Thyroid gland (tissue), 4 donors: ENCODE data around the gene HLA-DQB1. TPM values are rescaled to one million over a fixed set of nuclear protein-coding genes. Genes with fewer than 3 reads are reported as not detected.
"Not testable (repeated sequence)": the region's sequence is repeated elsewhere in the genome, so short reads cannot be mapped to it uniquely, and the experiment has no call there.

Source experiments
- DNase-seq, 2 donors: peaks; one replicate each; pipeline ENCODE4 v3.0.0-alpha.2; 2019
- H3K27ac ChIP-seq, 3 donors: fragments of 200-600 bp; sonication (generic); 1 replicate in 2 of 3; 2 replicates in 1 of 3; pipeline ENCODE4 v1.5.1; 2016 to 2019; ENCODE audit warnings: mild to moderate bottlenecking in 1 of 3, moderate library complexity in 1 of 3
- H3K27me3 ChIP-seq: fragments of 200-600 bp; sonication (generic); one replicate; pipeline ENCODE4 v1.5.1; 2019
- H3K36me3 ChIP-seq, 2 donors: fragments of 200-600 bp; sonication (generic); one replicate each; pipeline ENCODE4 v1.5.1; 2016 to 2019
- H3K4me1 ChIP-seq, 2 donors: fragments of 200-600 bp; sonication (generic); one replicate each; pipeline ENCODE4 v1.5.1; 2017 to 2019
- H3K4me3 ChIP-seq, 3 donors: fragments of 200-600 bp; sonication (generic); replicated peaks in 1 of 3; 1 replicate in 2 of 3; 2 replicates in 1 of 3; pipeline ENCODE4 v1.5.1; 2016; ENCODE audit warnings: mild to moderate bottlenecking in 1 of 3
- H3K9me3 ChIP-seq: fragments of 200-600 bp; sonication (generic); one replicate; pipeline ENCODE4 v1.5.1; 2017
- CTCF ChIP-seq, 6 experiments: fragments of 200-600 bp in 3 of 6; fragments of 450-650 bp in 3 of 6; sonication (generic) in 3 of 6; IDR thresholded peaks; one replicate each; pipeline ENCODE4 v1.5.1; 2016 to 2019; ENCODE audit warnings: antibody characterized with exemption in 6 of 6, mild to moderate bottlenecking in 2 of 6, inconsistent platforms in 1 of 6, moderate library complexity in 1 of 6
- POLR2A ChIP-seq, 2 donors: fragments of 450-650 bp; IDR thresholded peaks; one replicate each; pipeline ENCODE4 v1.6.1; 2017; ENCODE audit warnings: antibody characterized with exemption in 2 of 2, mild to moderate bottlenecking in 2 of 2, moderate library complexity in 1 of 2
- WGBS, 2 donors: methylation state at CpG; one replicate each; pipeline ENCODE4 v1.1.5; 2017; 5-methylcytosine and 5-hydroxymethylcytosine counted together
- intact Hi-C: fragments of 100-400 bp; cut with DNase I; formaldehyde crosslinking; loops from one replicate; pipeline ENCODE4 v1.15.1; 2023
- total RNA-seq, 4 donors: library from RNA; depleted of rRNA; stranded (reverse); fragments of >200 nt; gene quantifications; one replicate each; pipeline ENCODE4 v1.2.3, GENCODE V29; 2016

Gene HLA-DQB1
- total RNA-seq, 4 donors from 2014 or later, result 0.27 to 8.6 (median 2.7) TPM; not detected in 1

DNA sequence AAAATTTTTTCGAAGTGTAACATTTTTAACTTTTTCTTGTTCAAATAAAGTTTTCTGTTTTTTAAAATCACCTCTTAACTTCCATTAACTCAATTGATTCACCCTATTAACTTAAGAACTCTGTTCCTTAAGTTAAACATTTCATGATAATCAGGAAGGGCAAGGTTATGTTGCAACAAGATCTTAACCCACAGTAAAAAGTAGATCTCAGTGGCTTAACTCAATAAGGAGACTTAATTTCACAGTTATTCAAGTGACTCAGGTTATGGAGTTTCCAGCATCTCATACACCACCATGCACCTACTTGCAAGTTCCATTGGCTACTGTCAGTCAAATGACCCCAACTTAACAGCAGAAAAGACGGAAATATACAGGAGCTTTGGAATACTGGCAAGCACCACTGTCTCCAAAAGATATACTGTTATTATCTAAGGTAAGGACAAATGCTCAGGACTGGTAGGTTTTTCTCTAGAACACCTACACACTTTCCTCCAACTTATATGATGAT, 11.2 kb downstream of the HLA-DQB1 start:
- intact Hi-C loops, result no loop called here
- Histone ChIP-seq H3K9me3 (no peaks in the 10 kb centered on the region), H3K4me1 (no peaks in the 10 kb centered on the region), H3K27me3 (no peaks in the 10 kb centered on the region), H3K36me3 (no peaks in the 10 kb centered on the region), H3K27ac (no peak overlapping the region), H3K4me3 (no peak overlapping the region)
- no peak for DNase-seq
- no peak for TF ChIP-seq CTCF (IDR thresholded peaks at IDR 0.05)
- no peak for TF ChIP-seq POLR2A (IDR thresholded peaks at IDR 0.05)
- WGBS, 2 donors, result 0 to 57% methylated on average over 2 of the region's 2 CpGs

DNA sequence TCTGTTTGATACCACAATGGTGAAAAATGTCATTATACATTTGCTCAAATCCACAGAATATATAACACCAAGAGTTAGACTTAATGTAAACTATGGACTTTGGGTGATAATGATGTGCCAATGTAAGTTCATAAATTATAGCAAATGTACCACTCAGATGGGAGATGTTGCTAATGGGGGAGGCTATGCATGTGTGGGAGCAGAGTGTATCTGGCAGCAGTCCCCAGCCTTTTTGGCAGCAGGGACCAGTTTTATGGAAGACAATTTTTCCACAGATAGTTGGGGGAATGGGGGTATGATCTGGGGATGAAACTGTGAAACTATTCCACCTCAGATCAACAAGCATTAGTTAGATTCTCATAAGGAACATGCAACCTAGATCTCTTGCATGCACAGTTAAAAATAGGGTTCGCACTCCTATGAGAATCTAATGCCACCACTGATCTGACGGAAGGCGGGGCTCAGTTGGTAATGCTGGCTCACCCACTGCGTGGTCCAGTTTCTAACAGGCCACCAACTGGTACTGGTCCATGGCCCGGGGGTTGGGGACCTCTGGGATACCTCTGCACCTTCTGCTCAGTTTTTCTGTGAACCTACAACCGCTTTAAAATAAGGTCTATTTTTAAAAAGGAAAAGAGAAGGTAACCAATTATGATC, 21.3 kb downstream of the HLA-DQB1 start:
- intact Hi-C loops, result loop anchor here (10.0 kb wide), 1 partner anchor 100 kb away; the partner anchor contains the start of gene HLA-DQA2
- 42 to 88% methylated on average over 5 to 6 of the region's 6 CpGs for WGBS, 2 donors
- Histone ChIP-seq H3K4me1 (no peaks in the 10 kb centered on the region), H3K27me3 (no peaks in the 10 kb centered on the region), H3K27ac (no peak overlapping the region), H3K36me3 (no peaks in the 10 kb centered on the region), H3K4me3 (no peak overlapping the region), H3K9me3 (no peaks in the 10 kb centered on the region)
- DNase-seq, result no peak
- TF ChIP-seq CTCF (IDR thresholded peaks at IDR 0.05) (no peak), POLR2A (IDR thresholded peaks at IDR 0.05) (no peak)

DNA sequence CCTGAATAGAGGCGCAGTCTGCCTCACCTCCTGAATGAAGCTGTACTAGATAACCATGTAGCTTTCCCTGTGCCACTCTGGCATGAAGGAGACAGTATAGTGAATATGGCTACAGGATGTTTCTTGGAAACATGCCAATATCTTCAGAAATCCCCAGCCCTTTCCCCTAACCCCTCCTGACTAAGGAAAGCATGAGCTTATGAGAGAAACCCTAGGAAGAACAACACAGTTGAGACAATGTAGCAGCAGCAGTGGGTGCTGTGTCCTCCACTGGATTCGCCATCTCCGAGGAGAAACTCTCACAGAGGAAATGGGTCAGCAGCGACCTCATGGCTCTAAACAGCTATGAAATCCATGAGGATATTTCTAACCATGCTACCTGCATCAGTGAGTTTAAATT, 22.6 kb downstream of the HLA-DQB1 start:
- Histone ChIP-seq H3K27ac (no peak overlapping the region), H3K27me3 (no peaks in the 10 kb centered on the region), H3K36me3 (no peaks in the 10 kb centered on the region), H3K4me1 (no peaks in the 10 kb centered on the region), H3K4me3 (no peak overlapping the region), H3K9me3 (no peaks in the 10 kb centered on the region)
- WGBS, 2 donors, result 25 to 70% methylated on average over 4 of the region's 4 CpGs
- DNase-seq, result no peak
- no peak for TF ChIP-seq POLR2A (IDR thresholded peaks at IDR 0.05)
- TF ChIP-seq CTCF (IDR thresholded peaks at IDR 0.05), result no peak
- intact Hi-C loops, result loop anchor here (10.0 kb wide), 1 partner anchor 101 kb away; the partner anchor contains the start of gene HLA-DQA2

DNA sequence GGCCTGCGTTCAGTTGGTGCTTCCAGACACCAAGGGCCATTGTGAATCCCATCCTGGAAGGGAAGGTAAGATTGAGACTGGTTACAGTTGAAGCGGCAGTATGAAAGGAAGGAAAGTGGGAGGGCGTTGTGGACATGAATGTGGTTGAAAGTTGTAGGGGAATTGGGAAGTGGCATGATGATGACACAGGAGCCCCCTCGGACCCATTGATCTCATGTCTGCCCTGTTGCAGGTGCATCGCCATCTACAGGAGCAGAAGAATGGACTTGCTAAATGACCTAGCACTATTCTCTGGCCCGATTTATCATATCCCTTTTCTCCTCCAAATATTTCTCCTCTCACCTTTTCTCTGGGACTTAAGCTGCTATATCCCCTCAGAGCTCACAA, 23.7 kb downstream of the HLA-DQB1 start:
- intact Hi-C loops, result loop anchor here (10.0 kb wide), 1 partner anchor 102 kb away; the partner anchor contains the start of gene HLA-DQA2
- no peak for DNase-seq
- H3K27me3 ChIP-seq, result no peaks in the 10 kb centered on the region
- H3K4me1 ChIP-seq, result no peaks in the 10 kb centered on the region
- WGBS, 2 donors, result 67 to 74% methylated on average over 3 to 6 of the region's 6 CpGs
- no peak overlapping the region for H3K4me3 ChIP-seq
- TF ChIP-seq POLR2A (IDR thresholded peaks at IDR 0.05) (no peak), CTCF (IDR thresholded peaks at IDR 0.05) (no peak)
- H3K27ac ChIP-seq, result no peak overlapping the region
- no peaks in the 10 kb centered on the region for H3K36me3 ChIP-seq
- no peaks in the 10 kb centered on the region for H3K9me3 ChIP-seq

GRCh38 chr6:32641785-32642719, 24.4 kb downstream of the HLA-DQB1 start:
- 62 to 65% methylated on average over 1 to 2 of the region's 2 CpGs for WGBS, 2 donors
- DNase-seq, H3K9me3 ChIP-seq, H3K27me3 ChIP-seq, H3K4me1 ChIP-seq, H3K4me3 ChIP-seq, H3K36me3 ChIP-seq, H3K27ac ChIP-seq: not testable (repeated sequence)
- intact Hi-C loops, result loop anchor here (10.0 kb wide), 1 partner anchor 103 kb away; the partner anchor contains the start of gene HLA-DQA2
